ENCODE results near the gene DSPP.

- TF ChIP-seq POLR2A (IDR thresholded peaks at IDR 0.05) (no peak), CTCF (IDR thresholded peaks at IDR 0.05) (no peak)
Observed at GRCh38 chr4:87644286-87644685, 36.0 kb downstream of the DSPP start.

All from right lobe of liver (tissue), 4 donors.